G401 (cell line): ENCODE results near the gene SOWAHC. TPM values are rescaled to one million over a fixed set of nuclear protein-coding genes. Genes with fewer than 3 reads are reported as not detected.
A peak's percentile ranks its signal among the peaks of the same experiment; 100 is the strongest.
"Not testable (repeated sequence)": the region's sequence is repeated elsewhere in the genome, so short reads cannot be mapped to it uniquely, and the experiment has no call there.

Experiments used
- DNase-seq: peaks from one replicate; pipeline ENCODE4 v3.0.0-alpha.2; 2015; ENCODE audit warnings: low spot score
- in situ Hi-C: cut with HindIII; loops from 2 replicates; pipeline ENCODE4 v1.10.0; 2016; ENCODE audit warnings: low sequenced_read_pairs, mixed read lengths
- total RNA-seq: library from RNA; depleted of rRNA; stranded (reverse); fragments of >200 nt; shearing (Covaris generic); gene quantifications from 2 replicates; pipeline ENCODE4 v1.2.3, GENCODE V29; 2014

SOWAHC gene
- total RNA-seq, 1 experiment from 2014 or later, result 0.34 TPM

- DNase-seq, result no peak
- in situ Hi-C loops, result no loop called here
These were observed 23.8 kb downstream of the SOWAHC start for GRCh38 chr2:109637749-109638570.

GRCh38 chr2:109638795-109639194, 24.6 kb downstream of the SOWAHC start:
- DNase-seq, result no peak
- in situ Hi-C loops, result no loop called here

- in situ Hi-C loops, DNase-seq: not testable (repeated sequence)
These were observed 25.8 kb downstream of the SOWAHC start for GRCh38 chr2:109640000-109640399.

- in situ Hi-C loops, result no loop called here
- DNase-seq, result no peak
These were observed 30.6 kb downstream of the SOWAHC start for GRCh38 chr2:109644571-109645275.

- in situ Hi-C loops, result no loop called here
- no peak for DNase-seq
These were observed 31.4 kb downstream of the SOWAHC start for GRCh38 chr2:109645412-109646184.

- in situ Hi-C loops, result no loop called here
- DNase-seq, result no peak
These were observed 32.8 kb downstream of the SOWAHC start for GRCh38 chr2:109646961-109647360.

GRCh38 chr2:109647636-109648035, 33.5 kb downstream of the SOWAHC start:
- in situ Hi-C loops, result no loop called here
- DNase-seq, result no peak

GRCh38 chr2:109648041-109648527, 33.9 kb downstream of the SOWAHC start:
- in situ Hi-C loops, result no loop called here
- no peak for DNase-seq

- in situ Hi-C loops, result no loop called here
- no peak for DNase-seq
These were observed 35.9 kb downstream of the SOWAHC start for GRCh38 chr2:109649736-109650695.

GRCh38 chr2:109654326-109655050, 40.3 kb downstream of the SOWAHC start:
- no peak for DNase-seq
- in situ Hi-C loops, result no loop called here

GRCh38 chr2:109655287-109655686, 41.1 kb downstream of the SOWAHC start:
- DNase-seq, result no peak
- in situ Hi-C loops, result no loop called here

- in situ Hi-C loops, result no loop called here
These were observed 45.4 kb downstream of the SOWAHC start for GRCh38 chr2:109659396-109660045.

GRCh38 chr2:109660046-109660860, 46.1 kb downstream of the SOWAHC start:
- peak; percentile 51 for DNase-seq
- in situ Hi-C loops, result no loop called here

More at GRCh38 chr2:109659396-109660045, 45.4 kb downstream of the SOWAHC start:
- no peak for DNase-seq

GRCh38 chr2:109662889-109663288, 48.7 kb downstream of the SOWAHC start:
- no peak for DNase-seq
- in situ Hi-C loops, result no loop called here

GRCh38 chr2:109663721-109664120, 49.6 kb downstream of the SOWAHC start:
- in situ Hi-C loops, result no loop called here
- peak; percentile 94 for DNase-seq

- in situ Hi-C loops, result no loop called here
- no peak for DNase-seq
These were observed 52.3 kb downstream of the SOWAHC start for GRCh38 chr2:109666466-109666865.
